GM12878 (cell line): Measurements from ENCODE around the gene ATXN7L1. TPM values are rescaled to one million over a fixed set of nuclear protein-coding genes. Genes with fewer than 3 reads are reported as not detected.
A peak's percentile ranks its signal among the peaks of the same experiment; 100 is the strongest.

Source experiments
- ATAC-seq: fragments of 200-7000 bp; cut with Tn5 transposase; 3 replicates; pipeline ENCODE4 v1.9.1; 2020; ENCODE audit warnings: mild to moderate bottlenecking, moderate library complexity
- BruUV-seq: library from RNA; stranded (reverse); fragments of 400-500 nt; replicated peaks from 2 replicates; lab custom pipeline; 2021; lab: Mats Ljungman, UMichigan
- CTCF ChIA-PET: fragments of 300-600 bp; sonication (Branson Sonifier 250); formaldehyde crosslinking; extraction: SDS; loops from one replicate; lab custom pipeline; 2021; ENCODE audit warnings: inconsistent platforms; lab: Yijun Ruan, JAX
- POLR2A ChIA-PET: fragments of 350-600 bp; formaldehyde crosslinking; extraction: SDS; loops from one replicate; lab custom pipeline; 2021; ENCODE audit warnings: inconsistent platforms; lab: Charles Lee
- RAD21 ChIA-PET: fragments of 300-600 bp; sonication (Branson Sonifier 250); formaldehyde crosslinking; loops from one replicate; lab custom pipeline; 2023; ENCODE audit warnings: antibody characterized with exemption; ENCODE audit not compliant: unreplicated experiment; lab: Charles Lee
- SMC1A ChIA-PET: fragments of 300-600 bp; sonication (Branson Sonifier 250); formaldehyde crosslinking; loops from one replicate; lab custom pipeline; 2023; ENCODE audit not compliant: unreplicated experiment, uncharacterized antibody; lab: Charles Lee
- DNase-seq: peaks from one replicate; pipeline ENCODE4 v3.0.0-alpha.2; 2011; ENCODE audit warnings: low read depth, low spot score
- FAIRE-seq: peaks from 3 replicates; lab custom pipeline; 2011; peaks lifted over from hg19 to GRCh38; lab: Jason Lieb, UNC
- H2AFZ ChIP-seq: 2 replicates; pipeline ENCODE4 v1.6.0; 2011; ENCODE audit warnings: low read depth, low read length, control low read depth; ENCODE audit not compliant: control insufficient read depth
- H3K27ac ChIP-seq: 2 replicates; pipeline ENCODE4 v1.5.1; 2011; ENCODE audit warnings: control low read depth; ENCODE audit not compliant: control insufficient read depth, insufficient read depth
- H3K27me3 ChIP-seq, 2 experiments: replicated peaks in 1 of 2; 2 replicates each; pipeline versions ENCODE4 v1.6.0 to v1.6.1; 2011; ENCODE audit warnings: low read length in 1 of 2; ENCODE audit not compliant: control insufficient read depth in 2 of 2, insufficient read depth in 2 of 2
- H3K36me3 ChIP-seq, 2 experiments: 2 replicates each; pipeline ENCODE4 v1.5.1; 2011; ENCODE audit warnings: low read length in 1 of 2; ENCODE audit not compliant: control insufficient read depth in 2 of 2, insufficient read depth in 2 of 2
- H3K4me1 ChIP-seq: 2 replicates; pipeline ENCODE4 v1.6.1; 2011; ENCODE audit warnings: mild to moderate bottlenecking, low read length, moderate library complexity, mixed read lengths; ENCODE audit not compliant: control insufficient read depth, insufficient read depth
- H3K4me2 ChIP-seq: 2 replicates; pipeline ENCODE4 v1.6.0; 2011; ENCODE audit warnings: control low read depth; ENCODE audit not compliant: control insufficient read depth, insufficient read depth
- H3K4me3 ChIP-seq: fragments of 200-600 bp; sonication (generic); 2 replicates; pipeline ENCODE4 v1.5.1; 2016
- H3K79me2 ChIP-seq: 2 replicates; pipeline ENCODE4 v1.6.0; 2011; ENCODE audit warnings: low read length; ENCODE audit not compliant: control insufficient read depth, insufficient read depth
- H3K9ac ChIP-seq: 2 replicates; pipeline ENCODE4 v1.8.0; 2011; ENCODE audit warnings: low read length, control low read depth, mixed read lengths; ENCODE audit not compliant: control insufficient read depth, insufficient read depth
- H3K9me3 ChIP-seq: replicated peaks from 3 replicates; pipeline ENCODE4 v1.5.1; 2011; ENCODE audit warnings: mild to moderate bottlenecking, low read length; ENCODE audit not compliant: control insufficient read depth, insufficient read depth
- H4K20me1 ChIP-seq: 2 replicates; pipeline ENCODE4 v1.6.0; 2011; ENCODE audit not compliant: control insufficient read depth, insufficient read depth
- CHD1 ChIP-seq: IDR thresholded peaks from 2 replicates; pipeline ENCODE4 v1.6.1; 2012; ENCODE audit warnings: low read depth, low read length, improper control_type of control experiment
- CREM ChIP-seq: IDR thresholded peaks from 2 replicates; pipeline ENCODE4 v1.6.1; 2014; ENCODE audit warnings: antibody characterized with exemption, low read depth
- E2F4 ChIP-seq: IDR thresholded peaks from 2 replicates; pipeline ENCODE4 v1.6.1; 2012; ENCODE audit warnings: low read depth, low read length, improper control_type of control experiment
- EP300 ChIP-seq, 2 experiments: fragments of 150-350 bp in 1 of 2; IDR thresholded peaks; 2 replicates each; pipeline ENCODE4 v1.6.1; 2011 to 2012; ENCODE audit warnings: low read depth in 2 of 2, low read length in 2 of 2, borderline replicate concordance in 1 of 2, improper control_type of control experiment in 1 of 2, inconsistent platforms in 1 of 2; ENCODE audit not compliant: control insufficient read depth in 1 of 2
- FOXK2 ChIP-seq: fragments of 450-650 bp; IDR thresholded peaks from 2 replicates; pipeline ENCODE4 v1.6.1; 2017; ENCODE audit warnings: mild to moderate bottlenecking, moderate library complexity
- HCFC1 ChIP-seq: fragments of 150-350 bp; IDR thresholded peaks from 2 replicates; pipeline ENCODE4 v1.6.1; 2014; ENCODE audit warnings: low read length
- IKZF1 ChIP-seq: fragments of 450-650 bp; conservative IDR thresholded peaks from 2 replicates; pipeline ENCODE4 v1.6.1; 2017; ENCODE audit warnings: antibody characterized with exemption, mild to moderate bottlenecking
- IKZF2 ChIP-seq, 2 experiments: fragments of 450-650 bp; IDR thresholded peaks; 2 replicates each; pipeline ENCODE4 v1.6.1; 2017; ENCODE audit warnings: mild to moderate bottlenecking in 2 of 2, moderate library complexity in 2 of 2
- NR2F1 ChIP-seq: fragments of 450-650 bp; conservative IDR thresholded peaks from 2 replicates; pipeline ENCODE4 v1.6.1; 2017; ENCODE audit warnings: mild to moderate bottlenecking
- RAD51 ChIP-seq: fragments of 450-650 bp; IDR thresholded peaks from 2 replicates; pipeline ENCODE4 v1.6.1; 2016; ENCODE audit warnings: moderate library complexity, mild to moderate bottlenecking, inconsistent platforms
- SKIL ChIP-seq: fragments of 450-650 bp; IDR thresholded peaks from 2 replicates; pipeline ENCODE4 v1.6.1; 2017; ENCODE audit warnings: mild to moderate bottlenecking, low read depth, inconsistent platforms; ENCODE audit not compliant: poor library complexity, severe bottlenecking
- SMARCA5 ChIP-seq: fragments of 450-650 bp; IDR thresholded peaks from 2 replicates; pipeline ENCODE4 v1.6.1; 2017; ENCODE audit warnings: mild to moderate bottlenecking
- WGBS: methylation state at CpG from one replicate; pipeline ENCODE4 v1.1.6; 2016; ENCODE audit warnings: low lambda C conversion rate; ENCODE audit not compliant: insufficient replicate concordance, insufficient coverage; ENCODE audit errors: missing lambda C conversion rate; 5-methylcytosine and 5-hydroxymethylcytosine counted together
- in situ Hi-C: fragments of 300-500 bp; cut with MboI; formaldehyde crosslinking; loops from 9 replicates; pipeline ENCODE4 v1.14.3; 2018; ENCODE audit warnings: mixed read lengths
- intact Hi-C: fragments of 100-400 bp; cut with micrococcal nuclease; formaldehyde crosslinking; loops from one replicate; pipeline ENCODE4 v1.14.2; 2022; ENCODE audit not compliant: unreplicated experiment
- polyA plus RNA-seq, 11 experiments: library from polyadenylated mRNA; depleted of rRNA in 4 of 11; unstranded in 6 of 11; stranded (reverse) in 5 of 11; fragments of >200 nt; fragmentation: Nextera tagmentation in 4 of 11; fragmentation: Illumina TruSeq in 1 of 11; extraction: Ambion mirVana in 4 of 11; extraction: Trizol in 1 of 11; gene quantifications; 1 replicate in 1 of 11; 2 replicates in 10 of 11; pipeline versions ENCODE4 v1.2.1 to v1.2.3, GENCODE V29; 2011 to 2016; ENCODE audit warnings: inconsistent platforms in 2 of 11, missing spikeins in 2 of 11, low read depth in 1 of 11
- total RNA-seq, 4 experiments: library from RNA; depleted of rRNA in 3 of 4; stranded (reverse); fragments of >200 nt in 3 of 4; fragmentation: Illumina TruSeq in 1 of 4; extraction: Trizol in 1 of 4; gene quantifications; 2 replicates each; pipeline versions ENCODE4 v1.2.1 to v1.2.3, GENCODE V29; 2013 to 2021

ATXN7L1 gene
- total and polyA plus RNA-seq, 10 of the 15 experiments (the other 5 are each of a cell fraction or from before 2014, with no cell fraction given) = 0.40 to 2.9 (median 1.2) TPM

- no peaks in the 10 kb centered on the region for H4K20me1 ChIP-seq
- SMC1A ChIA-PET = interaction anchor here (0.8 to 2.0 kb wide), 8 partner anchors 18 to 91 kb away, joined by 3 to 5 read pairs (median 4); no protein-coding TSS in a partner anchor
- H3K4me1 ChIP-seq = peaks cover 4% of the 10 kb centered on the region; the same call in 1 of the 2 replicates
- no peak for DNase-seq
- RAD21 ChIA-PET = interaction anchor here (0.7 to 2.2 kb wide), 3 partner anchors 84 to 137 kb away, joined by 3 to 10 read pairs (median 4); no protein-coding TSS in a partner anchor
- no peak overlapping the region for H3K27ac ChIP-seq
- no peak overlapping the region for H2AFZ ChIP-seq
- FAIRE-seq = no peak
- no peak overlapping the region for H3K4me2 ChIP-seq
- no peak for ATAC-seq
- H3K36me3 ChIP-seq = no peaks in the 10 kb centered on the region
- H3K27me3 ChIP-seq = peaks cover 0 to 4% of the 10 kb centered on the region in 2 experiments; a peak in 1 of 4 replicates
- TF ChIP-seq IKZF2 (IDR thresholded peaks at IDR 0.05) = no peak
- TF ChIP-seq SMARCA5 = 0 out of 2 replicates have a peak, but pooled peaks have one; percentile 45
- POLR2A ChIA-PET = interaction anchor here (0.6 to 1.0 kb wide), 2 partner anchors 189 to 1014 kb away, joined by 3 read pairs; partner anchors contain the start of gene PIK3CG
- H3K9ac ChIP-seq = no peak overlapping the region
- H3K9me3 ChIP-seq = no peaks in the 10 kb centered on the region; the same call in 2 of the 3 replicates
- intact Hi-C loops (no loop called here), in situ Hi-C loops (no loop called here)
- no peak overlapping the region for H3K4me3 ChIP-seq
- CTCF ChIA-PET = interaction anchor here (1.2 to 1.3 kb wide), 2 partner anchors 53 to 197 kb away, joined by 3 read pairs; no protein-coding TSS in a partner anchor
- no TSS peak for BruUV-seq
- H3K79me2 ChIP-seq = no peaks in the 10 kb centered on the region
- WGBS = 99% methylated on average over 5 of the region's 5 CpGs
Observed at GRCh38 chr7:105851064-105851463, 25.3 kb downstream of the ATXN7L1 start.

GRCh38 chr7:105849122-105849855 is 27.1 kb downstream of the ATXN7L1 start:
- intact Hi-C loops = loop anchor here (2.0 kb wide), 1 partner anchor 40 kb away; no protein-coding TSS in a partner anchor
- BruUV-seq = no TSS peak
- CTCF ChIA-PET = interaction anchor here (1.0 to 1.4 kb wide), 2 partner anchors 83 to 88 kb away, joined by 3 read pairs; no protein-coding TSS in a partner anchor
- H3K4me3 ChIP-seq = no peak overlapping the region
- H3K4me2 ChIP-seq = no peak overlapping the region
- H2AFZ ChIP-seq = no peak overlapping the region
- no peak overlapping the region for H3K27ac ChIP-seq
- WGBS = 23% methylated on average over 6 of the region's 6 CpGs
- SMC1A ChIA-PET = interaction anchor here (0.7 to 2.0 kb wide), 6 partner anchors 13 to 89 kb away, joined by 3 to 8 read pairs (median 4); no protein-coding TSS in a partner anchor
- DNase-seq (peak; percentile 9), FAIRE-seq (no peak), ATAC-seq (peak; percentile 82)
- H4K20me1 ChIP-seq = no peaks in the 10 kb centered on the region
- no peaks in the 10 kb centered on the region; the same call in 2 of the 3 replicates for H3K9me3 ChIP-seq
- in situ Hi-C loops = no loop called here
- H3K9ac ChIP-seq = no peak overlapping the region
- H3K79me2 ChIP-seq = no peaks in the 10 kb centered on the region
- POLR2A ChIA-PET = no interaction called here
- RAD21 ChIA-PET = no interaction called here
- peaks cover 4% of the 10 kb centered on the region; the same call in 1 of the 2 replicates for H3K4me1 ChIP-seq
- H3K36me3 ChIP-seq = no peaks in the 10 kb centered on the region
- peaks cover 0 to 4% of the 10 kb centered on the region in 2 experiments; a peak in 1 of 4 replicates for H3K27me3 ChIP-seq
- TF ChIP-seq E2F4 = no peak
- TF ChIP-seq SKIL = no peak
- TF ChIP-seq CREM = no peak
- TF ChIP-seq RAD51 = no peak
- TF ChIP-seq NR2F1 = peak; percentile 65; the same call in 1 of the 2 replicates
- TF ChIP-seq EP300 (IDR thresholded peaks at IDR 0.05; ENCODE audit: borderline replicate concordance in 1 of 2, control insufficient read depth in 1 of 2, low read depth in 2 of 2, low read length in 2 of 2) = peak; percentile 32 to 42; a peak in 2 of 4 replicates
- no peak for TF ChIP-seq FOXK2
- peak; percentile 57 to 61; a peak in 2 of 4 replicates for TF ChIP-seq IKZF2 (IDR thresholded peaks at IDR 0.05)
- TF ChIP-seq CHD1 = no peak
- TF ChIP-seq IKZF1 = peak; percentile 78
- no peak for TF ChIP-seq HCFC1
